NT2/D1 (cell line): Measurements from ENCODE around the gene CAMK2N2.

Experiments
- SUZ12 ChIP-seq: IDR thresholded peaks from 2 replicates; pipeline ENCODE4 v1.6.1; 2011; ENCODE audit not compliant: insufficient read length, insufficient read depth; ENCODE audit errors: extremely low read depth
- YY1 ChIP-seq: IDR thresholded peaks from 2 replicates; pipeline ENCODE4 v1.6.1; 2011; ENCODE audit not compliant: insufficient read length, insufficient read depth

DNA sequence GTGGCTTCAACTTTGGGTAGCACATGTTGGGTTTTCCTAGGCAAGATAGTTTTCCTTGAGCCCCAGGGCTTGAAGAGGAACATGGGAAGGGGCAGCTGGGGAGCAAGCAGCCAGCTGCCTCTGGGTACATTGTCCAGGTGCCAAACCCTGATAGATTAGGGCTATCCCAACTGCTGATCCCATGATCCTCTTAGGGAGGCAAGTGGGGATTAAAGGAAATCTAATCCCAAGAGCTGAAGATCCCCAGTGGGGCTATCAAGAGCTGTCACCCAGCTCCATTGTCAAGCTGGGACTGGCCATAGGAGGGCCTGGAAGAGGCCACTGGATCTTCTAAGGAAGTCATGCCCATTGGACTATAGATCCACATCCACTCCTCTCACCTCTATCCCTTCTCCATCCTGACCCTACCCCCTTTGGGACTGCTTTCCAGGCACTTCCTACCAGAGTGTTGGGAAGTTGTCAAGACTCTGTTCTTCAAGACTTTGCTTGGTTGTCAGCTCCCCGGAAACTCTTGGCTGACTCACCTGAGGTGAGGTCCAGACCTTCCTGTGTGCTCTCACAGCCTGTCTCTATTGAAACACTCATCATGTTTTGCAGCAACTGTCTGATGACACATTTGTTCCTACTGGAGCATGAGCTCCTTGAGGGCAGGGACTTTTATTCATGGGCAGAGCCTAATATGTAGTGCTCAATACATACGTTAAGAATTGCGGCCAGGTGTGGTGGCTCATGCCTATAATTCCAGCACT lies 5.9 kb downstream of the CAMK2N2 start:
- TF ChIP-seq SUZ12, result no peak
- no peak for TF ChIP-seq YY1
